GM12875 (cell line): ENCODE measurements around the gene SCARF2.

Experiments
- H3K4me3 ChIP-seq: one replicate; pipeline ENCODE4 v1.5.1; 2011; ENCODE audit warnings: low read depth, low read length, control low read depth
- TF ChIP-seq, protein P1 (sequence below): IDR thresholded peaks from 2 replicates; pipeline ENCODE4 v1.5.1; 2011; ENCODE audit warnings: low read depth, mild to moderate bottlenecking, control low read depth, inconsistent platforms, low read length, moderate library complexity, borderline replicate concordance; ENCODE audit not compliant: insufficient read depth

Gene SCARF2

DNA sequence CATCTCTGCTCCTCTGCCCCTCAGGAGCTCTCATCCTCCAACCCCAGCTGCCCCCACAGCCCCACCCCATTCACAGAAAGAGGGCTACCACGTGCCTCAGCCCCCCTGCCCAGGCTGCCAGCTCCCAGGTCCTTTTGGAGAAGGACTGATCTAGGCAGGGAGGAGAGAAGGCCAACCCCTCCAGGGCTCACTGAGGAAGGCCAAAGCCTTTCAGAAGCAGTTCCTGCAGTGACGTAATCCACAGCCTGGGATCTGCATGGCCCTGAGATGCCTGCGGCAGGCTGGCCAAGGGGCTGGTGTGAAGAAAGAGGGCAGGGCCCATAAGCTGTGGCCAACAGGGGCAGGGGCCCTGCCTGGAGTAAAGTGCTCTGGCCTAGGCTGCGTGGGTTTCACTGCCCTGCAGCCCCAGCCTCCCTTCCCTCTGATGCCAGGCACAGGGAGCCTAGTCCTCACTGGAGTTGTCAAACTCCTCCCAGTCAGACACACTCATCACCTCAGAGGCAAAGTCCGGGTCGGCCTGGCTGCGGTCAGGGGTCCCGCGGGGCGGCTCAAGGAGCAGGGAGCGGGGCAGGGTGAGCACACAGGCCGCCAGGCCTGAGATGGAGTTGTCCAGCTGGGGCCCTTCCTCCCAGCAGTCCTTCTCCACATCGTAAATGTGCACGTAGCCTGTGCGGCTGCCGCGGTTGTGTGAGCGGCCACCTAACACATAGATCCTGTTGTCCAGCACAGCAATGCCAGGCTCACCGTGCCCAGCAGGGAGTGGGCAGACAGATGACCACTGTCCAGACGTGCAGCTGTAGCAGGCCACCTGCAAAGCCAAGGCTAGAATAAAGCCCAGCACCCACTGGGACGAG is 4.2 kb upstream of the SCARF2 start:
- TF ChIP-seq, protein P1, sequence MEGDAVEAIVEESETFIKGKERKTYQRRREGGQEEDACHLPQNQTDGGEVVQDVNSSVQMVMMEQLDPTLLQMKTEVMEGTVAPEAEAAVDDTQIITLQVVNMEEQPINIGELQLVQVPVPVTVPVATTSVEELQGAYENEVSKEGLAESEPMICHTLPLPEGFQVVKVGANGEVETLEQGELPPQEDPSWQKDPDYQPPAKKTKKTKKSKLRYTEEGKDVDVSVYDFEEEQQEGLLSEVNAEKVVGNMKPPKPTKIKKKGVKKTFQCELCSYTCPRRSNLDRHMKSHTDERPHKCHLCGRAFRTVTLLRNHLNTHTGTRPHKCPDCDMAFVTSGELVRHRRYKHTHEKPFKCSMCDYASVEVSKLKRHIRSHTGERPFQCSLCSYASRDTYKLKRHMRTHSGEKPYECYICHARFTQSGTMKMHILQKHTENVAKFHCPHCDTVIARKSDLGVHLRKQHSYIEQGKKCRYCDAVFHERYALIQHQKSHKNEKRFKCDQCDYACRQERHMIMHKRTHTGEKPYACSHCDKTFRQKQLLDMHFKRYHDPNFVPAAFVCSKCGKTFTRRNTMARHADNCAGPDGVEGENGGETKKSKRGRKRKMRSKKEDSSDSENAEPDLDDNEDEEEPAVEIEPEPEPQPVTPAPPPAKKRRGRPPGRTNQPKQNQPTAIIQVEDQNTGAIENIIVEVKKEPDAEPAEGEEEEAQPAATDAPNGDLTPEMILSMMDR: no peak
- no peak overlapping the region for H3K4me3 ChIP-seq

DNA sequence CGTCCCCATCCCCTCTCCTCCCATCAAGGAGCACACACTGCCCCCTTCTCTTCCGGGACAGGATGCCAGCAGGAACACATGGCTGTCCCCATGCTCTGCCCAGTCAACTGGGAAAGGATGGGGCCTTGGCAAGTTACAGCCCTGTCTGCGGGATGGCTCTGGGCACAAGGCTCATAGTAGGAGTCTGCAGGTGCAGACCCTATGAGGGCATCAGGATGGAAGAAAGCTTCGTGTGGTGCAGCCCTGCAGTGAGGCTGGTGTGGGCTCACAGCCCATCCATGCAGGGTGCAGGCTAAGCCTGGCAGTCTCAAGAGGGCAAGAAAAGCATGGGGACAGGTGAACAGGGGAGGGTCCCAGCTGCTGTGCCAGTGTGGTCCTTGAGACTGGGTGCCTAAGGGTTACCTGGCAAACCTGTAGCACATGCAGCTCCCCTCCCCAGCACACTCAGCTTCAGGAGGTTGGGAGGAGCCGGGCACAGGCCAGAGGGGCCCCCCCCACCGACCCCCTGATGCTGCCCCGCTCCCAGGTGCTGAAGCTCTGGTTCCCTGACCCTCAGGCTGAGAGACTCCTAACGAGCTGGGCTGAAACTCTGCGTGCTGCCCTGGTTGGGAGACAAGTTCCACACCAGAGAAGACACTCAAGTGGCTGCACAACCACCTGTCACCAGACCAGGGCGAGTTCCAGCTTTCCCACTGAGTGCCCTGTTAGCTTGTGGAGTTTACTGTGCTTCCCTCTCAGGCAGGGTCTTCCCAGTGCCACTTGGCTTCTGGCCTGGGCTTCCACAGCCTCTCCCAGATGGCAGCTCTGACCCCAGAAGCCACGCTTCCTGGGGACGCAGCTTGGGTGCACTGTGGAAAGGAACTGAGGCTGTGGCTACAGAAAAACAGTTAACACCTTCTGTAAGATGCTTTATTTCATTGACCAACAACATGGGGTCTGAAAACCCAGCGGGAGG is 3.3 kb upstream of the SCARF2 start:
- no peak overlapping the region for H3K4me3 ChIP-seq
- TF ChIP-seq, protein P1: no peak

DNA sequence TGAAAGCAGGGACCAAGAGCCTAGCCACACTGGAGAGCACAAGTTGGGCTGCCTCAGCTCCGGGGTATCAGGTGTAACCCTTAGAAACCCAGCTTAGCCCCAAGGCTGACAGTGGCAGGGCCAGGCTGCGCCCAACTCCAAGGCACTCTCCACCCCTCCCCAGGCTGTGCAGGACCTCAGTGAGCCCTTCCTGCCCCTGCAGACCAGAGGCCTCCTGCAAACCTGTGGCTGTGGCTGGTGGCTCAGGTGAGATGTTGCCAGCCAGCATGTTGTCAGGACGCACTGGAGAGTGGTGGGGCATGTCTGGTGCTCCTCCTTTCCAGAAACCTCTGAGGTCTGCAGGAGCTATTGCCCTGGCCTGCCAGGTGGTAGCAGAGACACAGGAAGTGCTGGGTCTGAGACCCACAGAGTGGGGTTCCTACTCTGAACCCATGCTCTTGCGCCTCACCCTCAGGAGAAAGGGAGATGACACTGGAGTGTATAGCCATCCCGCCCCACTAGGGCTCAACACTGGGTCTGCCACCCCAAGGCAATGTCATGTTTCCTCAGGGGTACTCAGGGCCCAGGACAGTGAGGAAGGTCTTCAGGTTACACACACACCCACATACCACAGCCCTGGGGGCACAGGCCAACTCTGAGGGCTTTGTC is 2.4 kb upstream of the SCARF2 start:
- TF ChIP-seq, protein P1: no peak
- no peak overlapping the region for H3K4me3 ChIP-seq

DNA sequence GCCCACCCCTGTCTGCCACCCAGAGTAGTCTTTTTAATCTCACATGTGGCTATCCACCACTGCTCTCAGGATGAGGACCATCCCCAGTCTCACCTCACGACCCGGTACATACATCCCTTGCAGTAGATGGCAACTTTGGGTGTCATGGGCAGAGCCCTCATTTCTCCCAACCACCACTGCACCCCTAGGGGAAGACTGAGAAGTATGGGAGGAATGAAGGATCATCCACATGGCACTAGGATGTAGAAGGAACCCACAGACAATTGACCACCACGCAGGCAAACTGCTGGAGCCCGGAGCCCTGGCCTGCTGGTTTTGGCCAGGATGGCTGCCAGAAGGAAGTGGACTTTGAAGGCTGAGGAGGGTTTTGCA is 1.9 kb upstream of the SCARF2 start:
- TF ChIP-seq, protein P1: no peak
- no peak overlapping the region for H3K4me3 ChIP-seq

DNA sequence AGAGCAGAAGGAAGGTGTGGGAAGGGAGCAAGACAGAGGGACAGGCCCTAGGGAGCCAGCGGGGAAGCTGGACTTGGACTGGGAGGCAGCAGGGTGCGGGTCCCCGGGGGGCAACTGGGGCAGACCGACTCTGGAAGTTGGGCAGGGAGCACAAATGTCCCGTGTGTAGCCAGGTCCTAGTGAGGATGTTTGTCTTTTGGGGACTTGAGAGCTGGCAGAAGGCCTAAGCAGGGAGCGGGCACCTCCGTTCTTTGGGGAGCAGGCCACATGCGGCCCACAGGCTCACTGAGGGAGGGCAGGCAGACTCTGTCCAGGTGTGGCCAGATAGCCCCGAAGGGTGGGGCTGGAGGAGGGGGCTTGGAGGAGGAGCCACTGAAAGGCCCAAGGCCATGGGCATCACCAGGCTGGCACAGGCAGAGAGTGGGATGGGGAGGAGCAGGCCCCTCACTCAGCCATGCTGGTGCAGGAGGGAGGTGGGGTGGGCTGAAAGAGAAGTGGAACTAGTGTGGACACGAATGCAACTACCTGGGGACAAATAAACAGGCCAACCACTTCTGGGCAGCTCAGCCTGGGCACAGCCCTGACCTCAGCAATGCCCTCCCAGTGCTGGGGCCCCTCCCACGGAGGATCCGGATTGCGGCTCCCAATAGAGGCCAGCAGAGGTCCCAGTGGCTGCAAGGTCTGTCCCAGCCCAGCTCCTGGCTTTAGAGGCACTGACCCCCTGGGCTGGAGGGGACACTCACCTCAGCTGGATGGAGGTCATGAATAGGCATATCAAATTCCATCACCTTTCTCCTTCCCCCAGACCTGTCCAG is 1.3 kb upstream of the SCARF2 start:
- H3K4me3 ChIP-seq: no peak overlapping the region

GRCh38 chr22:20438427-20438677 is 727 bp upstream of the SCARF2 start:
- TF ChIP-seq, protein P1: no peak
- no peak overlapping the region for H3K4me3 ChIP-seq

More for the DNA sequence above, 1.3 kb upstream of the SCARF2 start:
- TF ChIP-seq, protein P1: no peak
